Measurements from ENCODE around the gene DCAF6.
"Not testable (repeated sequence)": the region's sequence is repeated elsewhere in the genome, so short reads cannot be mapped to it uniquely, and the experiment has no call there.

The DCAF6 gene

GRCh38 chr1:167922611-167923074 is 13.8 kb upstream of the DCAF6 start:
- Histone ChIP-seq H3K27ac (no peak overlapping the region), H3K4me3 (no peak overlapping the region)

- H3K4me3 ChIP-seq: no peak overlapping the region
- H3K27ac ChIP-seq: no peak overlapping the region
Observed at GRCh38 chr1:167923324-167924056, 13.0 kb upstream of the DCAF6 start.

- H3K27ac ChIP-seq: no peak overlapping the region
Observed at GRCh38 chr1:167924102-167924501, 12.4 kb upstream of the DCAF6 start.

GRCh38 chr1:167924543-167925231 is 11.8 kb upstream of the DCAF6 start:
- Histone ChIP-seq H3K4me3 (no peak overlapping the region), H3K27ac (no peak overlapping the region)

More at GRCh38 chr1:167924102-167924501, 12.4 kb upstream of the DCAF6 start:
- no peak overlapping the region for H3K4me3 ChIP-seq

- Histone ChIP-seq H3K27ac (no peak overlapping the region), H3K4me3 (no peak overlapping the region)
Observed at GRCh38 chr1:167926486-167926997, 9.9 kb upstream of the DCAF6 start.

- H3K4me3 ChIP-seq: no peak overlapping the region
- no peak overlapping the region for H3K27ac ChIP-seq
Observed at GRCh38 chr1:167927046-167927754, 9.3 kb upstream of the DCAF6 start.

- no peak overlapping the region for H3K27ac ChIP-seq
- H3K4me3 ChIP-seq: no peak overlapping the region
Observed at GRCh38 chr1:167928457-167928852, 8.0 kb upstream of the DCAF6 start.

- not testable (repeated sequence) for H3K4me3 ChIP-seq, H3K27ac ChIP-seq
Observed at GRCh38 chr1:167928919-167929318, 7.6 kb upstream of the DCAF6 start.

- Histone ChIP-seq H3K27ac (no peak overlapping the region), H3K4me3 (no peak overlapping the region)
Observed at GRCh38 chr1:167929725-167930124, 6.8 kb upstream of the DCAF6 start.

GRCh38 chr1:167933788-167934187 is 2.7 kb upstream of the DCAF6 start:
- Histone ChIP-seq H3K4me3 (no peak overlapping the region), H3K27ac (peak overlapping the region in 4 of 21 experiments; percentile 12 to 92 (median 62))

- Histone ChIP-seq H3K4me3 (peak overlapping the region; percentile 57 to 100 (median 88)), H3K27ac (peak overlapping the region in 19 of 21 experiments; percentile 71 to 98 (median 95))
Observed at GRCh38 chr1:167934426-167935215, 1.9 kb upstream of the DCAF6 start.

GRCh38 chr1:167935216-167936067 is 1.0 kb upstream of the DCAF6 start:
- peak overlapping the region; percentile 71 to 98 (median 94) for H3K27ac ChIP-seq

GRCh38 chr1:167936930-167937708 is 636 bp downstream of the DCAF6 start, which contains the start of gene MPC2:
MPC2 (minus strand) TSS chr1:167937072; CDS start chr1:167935841, 1,231 bp downstream.
- H3K4me3 ChIP-seq: peak within 1 kb of the TSS; percentile 57 to 100 (median 88)
- H3K27ac ChIP-seq: peak within 1 kb of the TSS; percentile 71 to 98 (median 95)

More at GRCh38 chr1:167935216-167936067, 1.0 kb upstream of the DCAF6 start:
- H3K4me3 ChIP-seq: peak overlapping the region; percentile 57 to 100 (median 88)

GRCh38 chr1:167937709-167938010 is 1.2 kb downstream of the DCAF6 start:
- peak overlapping the region in 19 of 21 experiments; percentile 71 to 98 (median 96) for H3K27ac ChIP-seq
- peak overlapping the region; percentile 57 to 100 (median 88) for H3K4me3 ChIP-seq

- H3K27ac ChIP-seq: peak overlapping the region in 16 of 21 experiments; percentile 87 to 98 (median 96)
- peak overlapping the region in 6 of 7 experiments; percentile 65 to 100 (median 90) for H3K4me3 ChIP-seq
Observed at GRCh38 chr1:167938080-167938636, 1.7 kb downstream of the DCAF6 start.

- Histone ChIP-seq H3K4me3 (no peak overlapping the region), H3K27ac (no peak overlapping the region)
Observed at GRCh38 chr1:167940264-167940663, 3.8 kb downstream of the DCAF6 start.

- H3K27ac ChIP-seq: no peak overlapping the region
- no peak overlapping the region for H3K4me3 ChIP-seq
Observed at GRCh38 chr1:167943541-167943940, 7.1 kb downstream of the DCAF6 start.
